GM06990 (cell line): ENCODE results near the gene SIK2.

ENCODE experiments used
- DNase-seq: peaks from one replicate; pipeline ENCODE4 v3.0.0-alpha.2; 2011; ENCODE audit not compliant: insufficient read length; ENCODE audit errors: extremely low read depth
- H3K27me3 ChIP-seq: replicated peaks from 2 replicates; pipeline ENCODE4 v1.6.0; 2011; ENCODE audit warnings: low read length; ENCODE audit not compliant: control insufficient read depth, insufficient read depth
- H3K36me3 ChIP-seq: 2 replicates; pipeline ENCODE4 v1.5.1; 2011; ENCODE audit warnings: low read length; ENCODE audit not compliant: control insufficient read depth, insufficient read depth
- H3K4me3 ChIP-seq: replicated peaks from 2 replicates; pipeline ENCODE4 v1.5.1; 2011; ENCODE audit warnings: low read depth, mild to moderate bottlenecking, control low read depth, low read length
- CTCF ChIP-seq: IDR thresholded peaks from 2 replicates; pipeline ENCODE4 v1.5.1; 2011; ENCODE audit warnings: low read length, control low read depth, mild to moderate bottlenecking, inconsistent platforms; ENCODE audit not compliant: insufficient read depth, poor library complexity, severe bottlenecking

Gene SIK2

GRCh38 chr11:111675891-111676290 is 73.6 kb downstream of the SIK2 start:
- H3K4me3 ChIP-seq, result no peak overlapping the region
- no peak for DNase-seq
- H3K36me3 ChIP-seq, result no peaks in the 10 kb centered on the region; the same call in 1 of the 2 replicates
- TF ChIP-seq CTCF, result no peak
- no peaks in the 10 kb centered on the region for H3K27me3 ChIP-seq

- Histone ChIP-seq H3K4me3 (no peak overlapping the region), H3K36me3 (no peaks in the 10 kb centered on the region; the same call in 1 of the 2 replicates), H3K27me3 (no peaks in the 10 kb centered on the region)
- no peak for DNase-seq
- TF ChIP-seq CTCF, result no peak
Observed at GRCh38 chr11:111676878-111677585, 74.8 kb downstream of the SIK2 start.

- TF ChIP-seq CTCF, result no peak
- Histone ChIP-seq H3K27me3 (no peaks in the 10 kb centered on the region), H3K36me3 (no peaks in the 10 kb centered on the region), H3K4me3 (no peak overlapping the region)
- no peak for DNase-seq
Observed at GRCh38 chr11:111680486-111681175, 78.4 kb downstream of the SIK2 start.

- H3K4me3 ChIP-seq, result no peak overlapping the region
- peaks cover 2% of the 10 kb centered on the region for H3K36me3 ChIP-seq
- no peak for DNase-seq
- TF ChIP-seq CTCF, result no peak
- H3K27me3 ChIP-seq, result no peaks in the 10 kb centered on the region
Observed at GRCh38 chr11:111683806-111684205, 81.6 kb downstream of the SIK2 start.

GRCh38 chr11:111684251-111684650 is 82.0 kb downstream of the SIK2 start:
- TF ChIP-seq CTCF, result no peak
- Histone ChIP-seq H3K4me3 (no peak overlapping the region), H3K36me3 (peaks cover 2% of the 10 kb centered on the region), H3K27me3 (no peaks in the 10 kb centered on the region)
- no peak for DNase-seq
